HG03060 (cell line): Measurements from ENCODE around the gene BRSK1.

ENCODE experiments used
- ATAC-seq: cut with Tn5 transposase; IDR thresholded peaks from one replicate; pipeline ENCODE4 v1.9.1; 2021; ENCODE audit warnings: low read depth, moderate number of reproducible peaks; ENCODE audit not compliant: unreplicated experiment

The BRSK1 gene

DNA sequence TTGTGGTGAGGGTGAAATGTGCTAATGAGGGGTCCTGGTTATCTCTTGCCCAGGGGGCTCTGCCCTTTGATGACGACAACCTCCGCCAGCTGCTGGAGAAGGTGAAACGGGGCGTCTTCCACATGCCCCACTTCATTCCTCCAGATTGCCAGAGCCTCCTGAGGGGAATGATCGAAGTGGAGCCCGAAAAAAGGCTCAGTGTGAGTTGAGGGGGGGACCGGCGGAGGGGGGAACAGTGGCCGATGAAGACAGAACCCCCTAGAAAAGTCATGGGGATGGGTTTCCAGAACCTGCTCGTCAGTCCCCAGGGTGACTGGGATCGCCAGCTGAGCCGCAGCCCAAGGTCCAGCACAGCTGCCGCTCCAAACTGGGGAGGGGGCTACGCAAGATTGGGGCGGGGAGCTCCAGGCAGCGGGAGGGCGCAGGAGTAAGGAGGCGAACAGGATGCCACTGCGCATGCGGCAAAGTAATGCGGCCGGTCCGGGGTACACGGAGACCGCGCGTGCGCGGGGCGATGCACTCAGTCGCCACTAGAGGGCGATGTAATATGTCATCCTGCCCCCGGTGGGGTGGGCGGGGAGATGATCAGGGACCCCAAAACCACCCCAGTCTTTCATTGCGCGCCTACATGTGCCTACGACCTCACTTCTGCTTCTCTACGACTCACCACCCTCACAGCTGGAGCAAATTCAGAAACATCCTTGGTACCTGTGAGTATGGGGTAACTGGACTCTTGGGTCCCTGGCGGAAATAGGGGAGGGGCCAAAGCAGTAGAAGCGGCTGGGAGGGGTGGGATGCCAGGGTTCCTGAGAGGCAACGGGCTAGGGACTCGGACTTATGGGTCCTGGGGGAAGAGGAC, 17.9 kb downstream of the BRSK1 start:
- ATAC-seq, result peak; percentile 52

DNA sequence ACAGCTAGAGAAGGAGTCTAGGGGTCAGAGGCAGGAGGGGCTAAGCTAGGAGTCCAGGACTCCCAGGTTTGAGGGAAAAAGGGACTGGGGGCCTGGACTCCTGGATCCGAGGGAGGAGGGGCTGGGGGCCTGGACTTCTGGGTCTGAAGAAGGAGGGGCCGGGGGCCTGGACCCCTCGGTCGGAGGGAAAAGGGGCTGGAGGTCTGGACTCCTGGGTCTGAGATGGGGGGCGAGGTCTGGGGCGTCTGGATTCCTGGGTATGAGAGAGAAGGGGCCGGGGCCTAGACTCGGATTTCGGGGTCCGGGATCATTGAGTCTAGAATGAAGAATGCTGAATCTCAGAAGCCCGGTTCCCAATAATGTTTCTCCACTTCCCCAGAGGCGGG, 18.5 kb downstream of the BRSK1 start:
- no peak for ATAC-seq

DNA sequence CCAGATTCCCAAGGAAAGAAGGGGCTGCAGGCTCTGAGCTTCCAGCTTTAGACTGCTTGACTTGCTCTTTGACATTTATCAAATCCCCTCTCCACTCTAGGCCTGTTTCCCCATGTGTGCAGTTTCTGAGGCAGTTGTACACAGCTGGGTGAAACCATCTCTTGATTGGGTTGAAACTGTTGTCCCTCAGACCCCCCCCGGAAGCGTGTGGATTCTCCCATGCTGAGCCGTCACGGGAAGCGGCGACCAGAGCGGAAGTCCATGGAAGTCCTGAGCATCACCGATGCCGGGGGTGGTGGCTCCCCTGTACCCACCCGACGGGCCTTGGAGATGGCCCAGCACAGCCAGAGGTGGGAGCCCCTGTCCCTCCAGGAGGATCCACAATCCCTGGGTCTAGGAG, 19.7 kb downstream of the BRSK1 start:
- no peak for ATAC-seq

DNA sequence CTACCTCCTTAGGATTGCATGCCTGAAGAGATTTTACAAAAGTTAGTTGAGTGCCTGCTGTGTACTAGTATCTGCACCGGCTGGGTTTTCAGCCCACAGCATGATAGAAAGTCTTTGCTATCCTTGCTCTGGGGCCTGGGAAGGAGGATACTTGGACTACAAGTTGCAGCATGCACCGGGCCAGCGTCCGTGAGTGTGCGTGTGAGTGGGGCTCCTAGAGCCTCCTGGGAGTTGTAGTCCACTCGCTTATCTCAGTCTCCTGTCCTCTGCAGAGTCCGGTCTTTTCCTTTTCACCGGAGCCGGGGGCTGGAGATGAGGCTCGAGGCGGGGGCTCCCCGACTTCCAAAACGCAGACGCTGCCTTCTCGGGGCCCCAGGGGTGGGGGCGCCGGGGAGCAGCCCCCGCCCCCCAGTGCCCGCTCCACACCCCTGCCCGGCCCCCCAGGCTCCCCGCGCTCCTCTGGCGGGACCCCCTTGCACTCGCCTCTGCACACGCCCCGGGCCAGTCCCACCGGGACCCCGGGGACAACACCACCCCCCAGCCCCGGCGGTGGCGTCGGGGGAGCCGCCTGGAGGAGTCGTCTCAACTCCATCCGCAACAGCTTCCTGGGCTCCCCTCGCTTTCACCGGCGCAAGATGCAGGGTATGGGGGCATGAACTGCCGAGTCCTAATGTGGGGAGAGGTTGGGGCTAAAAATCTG, 20.6 kb downstream of the BRSK1 start:
- ATAC-seq, result no peak

DNA sequence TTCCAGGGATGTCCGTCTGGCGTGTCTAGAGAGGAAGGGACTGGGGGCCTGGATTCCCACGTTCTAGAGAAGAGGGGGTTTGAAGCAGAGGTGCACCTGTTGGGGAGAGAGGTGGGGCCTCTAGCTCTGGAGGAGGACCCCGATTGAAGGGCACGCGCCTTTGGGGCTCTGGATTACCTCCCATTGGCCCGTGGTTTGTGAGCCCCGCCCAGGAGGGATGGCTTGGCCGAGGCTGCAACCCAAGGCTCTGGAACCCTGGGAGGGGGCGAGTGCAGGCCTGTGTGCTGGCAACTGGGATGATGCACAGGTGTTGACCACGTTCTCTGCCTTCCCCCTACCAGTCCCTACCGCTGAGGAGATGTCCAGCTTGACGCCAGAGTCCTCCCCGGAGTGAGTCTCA, 21.2 kb downstream of the BRSK1 start:
- ATAC-seq, result no peak

DNA sequence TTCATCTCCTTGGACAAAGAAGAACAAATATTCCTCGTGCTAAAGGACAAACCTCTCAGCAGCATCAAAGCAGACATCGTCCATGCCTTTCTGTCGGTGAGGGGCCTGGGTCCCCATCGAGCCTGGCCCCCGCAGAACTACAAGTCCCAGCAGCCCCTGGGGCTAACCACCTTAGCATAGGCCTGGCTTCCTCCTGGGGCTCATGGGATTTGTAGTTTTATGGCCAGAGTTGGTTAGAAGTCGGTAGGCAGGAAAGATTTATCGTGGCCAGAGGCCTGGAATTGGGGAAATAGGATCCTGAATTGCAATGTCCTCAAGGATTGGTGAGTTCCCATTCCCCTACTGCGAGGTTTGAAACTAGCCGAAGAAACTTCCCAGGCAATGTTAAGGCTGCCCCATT, 21.7 kb downstream of the BRSK1 start:
- no peak for ATAC-seq

DNA sequence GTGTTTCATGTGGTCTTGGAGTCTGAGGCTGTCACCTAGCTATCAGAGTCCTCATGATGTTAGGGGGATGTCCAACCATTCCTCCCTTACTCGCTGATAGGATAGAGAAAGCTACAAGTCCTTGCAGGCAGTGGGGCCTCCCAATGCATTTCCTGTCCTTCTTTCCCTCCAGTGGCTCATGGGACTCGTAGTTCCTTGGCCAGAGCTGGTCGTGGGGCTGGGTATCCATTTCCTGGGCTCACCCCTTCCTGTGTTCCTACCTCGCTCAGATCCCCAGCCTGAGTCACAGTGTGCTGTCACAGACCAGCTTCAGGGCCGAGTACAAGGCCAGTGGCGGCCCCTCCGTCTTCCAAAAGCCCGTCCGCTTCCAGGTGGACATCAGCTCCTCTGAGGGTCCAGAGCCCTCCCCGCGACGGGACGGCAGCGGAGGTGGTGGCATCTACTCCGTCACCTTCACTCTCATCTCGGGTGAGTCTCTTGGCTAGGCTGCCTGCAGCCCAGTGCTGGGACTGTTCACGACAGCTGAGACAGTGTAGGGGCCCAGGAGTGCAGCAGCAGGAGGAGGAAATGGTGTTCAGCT, 22.3 kb downstream of the BRSK1 start:
- ATAC-seq, result no peak

DNA sequence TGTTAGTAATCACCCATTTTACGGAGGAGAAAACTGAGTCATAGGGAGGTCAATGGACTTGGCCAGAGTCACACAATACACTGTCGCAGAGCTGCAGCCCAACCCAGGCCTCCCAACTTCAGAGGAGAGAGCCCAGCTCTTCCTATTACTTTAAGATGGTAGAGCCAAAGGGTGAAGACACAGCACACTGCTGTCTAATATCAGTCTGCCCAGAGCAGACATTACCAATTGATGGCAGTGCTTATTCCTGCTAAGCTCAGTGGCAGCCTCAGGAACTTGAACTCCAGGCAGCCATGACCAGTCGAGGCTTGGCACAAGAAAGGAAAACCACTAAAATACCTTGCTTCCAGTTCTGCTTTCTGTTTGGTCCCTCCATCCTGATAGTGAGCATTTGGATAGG, 22.9 kb downstream of the BRSK1 start:
- no peak for ATAC-seq

DNA sequence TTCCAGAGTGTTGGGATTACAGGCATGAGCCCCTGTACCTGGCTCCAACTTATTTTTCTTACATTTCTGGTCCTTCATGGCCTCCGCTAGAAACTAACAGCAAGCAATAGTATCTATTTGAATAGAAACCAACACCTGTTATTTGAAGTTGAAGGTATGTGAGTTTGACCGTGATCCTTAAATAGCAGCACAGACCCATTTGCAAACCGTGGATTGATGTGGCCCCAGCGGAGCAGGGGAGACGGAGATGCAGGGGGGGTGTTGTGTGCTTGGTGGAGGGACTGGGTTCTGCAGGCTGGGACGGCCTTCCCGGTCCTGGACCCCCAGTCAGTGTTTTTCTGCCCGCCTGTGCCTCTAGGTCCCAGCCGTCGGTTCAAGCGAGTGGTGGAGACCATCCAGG, 24.5 kb downstream of the BRSK1 start:
- ATAC-seq, result no peak

DNA sequence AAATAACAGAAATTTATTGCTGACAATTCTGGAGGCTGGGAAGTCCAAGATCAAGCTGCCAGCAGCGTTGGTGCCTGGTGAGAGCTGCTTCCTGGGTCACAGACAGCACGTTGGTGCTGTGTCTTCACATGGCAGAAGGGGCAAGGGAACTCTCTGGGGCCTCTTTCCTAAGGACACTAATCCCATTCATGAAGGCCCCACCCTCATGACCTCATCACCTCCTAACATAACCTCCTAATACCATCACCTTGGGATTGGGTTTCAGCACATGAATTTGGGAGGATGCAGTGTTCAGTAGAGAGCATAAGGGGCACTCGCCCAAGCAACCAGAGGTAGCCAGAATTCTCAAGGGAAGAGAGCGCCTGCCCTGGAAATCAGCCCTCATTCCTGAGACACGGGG, 25.7 kb downstream of the BRSK1 start:
- ATAC-seq, result no peak

DNA sequence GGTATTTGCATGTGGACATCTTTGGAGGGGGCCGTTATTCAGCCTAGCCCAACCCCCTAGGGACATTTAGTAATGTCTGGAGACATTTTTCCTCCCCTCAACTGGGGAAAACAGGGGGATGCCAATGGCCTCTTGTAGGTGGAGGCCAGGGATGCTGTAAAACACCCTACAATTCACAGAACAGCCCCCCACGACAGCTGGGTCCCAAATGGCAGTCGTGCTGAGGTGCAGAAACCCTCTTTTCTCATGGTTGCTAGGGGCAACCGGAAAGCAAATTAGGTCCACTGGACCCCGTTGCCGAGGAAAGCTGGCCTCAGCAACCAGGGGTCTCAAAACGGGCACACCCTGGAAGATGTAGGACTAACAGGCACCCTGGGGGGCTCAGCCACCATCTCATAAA, 26.7 kb downstream of the BRSK1 start:
- no peak for ATAC-seq

DNA sequence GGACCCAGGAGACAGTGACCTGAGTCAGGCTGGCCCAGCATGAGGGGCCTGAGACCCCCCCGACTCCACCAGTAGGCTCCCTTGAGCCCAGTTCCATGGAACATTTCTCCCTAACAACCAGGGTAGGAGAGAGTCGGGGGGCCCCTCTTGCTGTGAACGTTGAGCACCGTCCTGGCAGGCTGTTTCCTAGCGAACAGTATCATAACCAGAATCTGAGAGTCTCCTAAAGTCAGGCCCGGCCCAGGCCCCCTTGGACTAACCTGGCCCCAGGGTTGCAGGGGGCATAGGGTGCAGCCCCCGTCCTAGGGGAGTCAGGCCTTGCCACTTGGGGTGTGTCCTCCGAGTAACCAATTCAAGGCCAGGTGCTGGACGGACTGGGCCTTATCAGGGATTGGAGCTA, 27.6 kb downstream of the BRSK1 start:
- ATAC-seq, result no peak

DNA sequence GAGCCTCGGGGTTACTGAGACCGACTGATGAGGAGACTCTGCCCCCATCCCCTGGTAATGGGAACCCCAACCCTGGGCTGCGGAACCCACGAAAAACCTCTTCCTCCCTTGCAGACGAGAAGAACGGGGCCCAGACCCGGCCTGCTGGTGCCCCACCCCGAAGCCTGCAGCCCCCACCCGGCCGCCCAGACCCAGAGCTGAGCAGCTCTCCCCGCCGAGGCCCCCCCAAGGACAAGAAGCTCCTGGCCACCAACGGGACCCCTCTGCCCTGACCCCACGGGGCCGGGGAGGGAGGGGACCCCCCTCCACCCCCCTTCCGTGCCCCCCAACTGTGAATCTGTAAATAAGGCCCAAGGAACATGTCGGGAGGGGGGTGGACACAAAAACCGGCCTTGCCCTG, 28.0 kb downstream of the BRSK1 start:
- no peak for ATAC-seq

DNA sequence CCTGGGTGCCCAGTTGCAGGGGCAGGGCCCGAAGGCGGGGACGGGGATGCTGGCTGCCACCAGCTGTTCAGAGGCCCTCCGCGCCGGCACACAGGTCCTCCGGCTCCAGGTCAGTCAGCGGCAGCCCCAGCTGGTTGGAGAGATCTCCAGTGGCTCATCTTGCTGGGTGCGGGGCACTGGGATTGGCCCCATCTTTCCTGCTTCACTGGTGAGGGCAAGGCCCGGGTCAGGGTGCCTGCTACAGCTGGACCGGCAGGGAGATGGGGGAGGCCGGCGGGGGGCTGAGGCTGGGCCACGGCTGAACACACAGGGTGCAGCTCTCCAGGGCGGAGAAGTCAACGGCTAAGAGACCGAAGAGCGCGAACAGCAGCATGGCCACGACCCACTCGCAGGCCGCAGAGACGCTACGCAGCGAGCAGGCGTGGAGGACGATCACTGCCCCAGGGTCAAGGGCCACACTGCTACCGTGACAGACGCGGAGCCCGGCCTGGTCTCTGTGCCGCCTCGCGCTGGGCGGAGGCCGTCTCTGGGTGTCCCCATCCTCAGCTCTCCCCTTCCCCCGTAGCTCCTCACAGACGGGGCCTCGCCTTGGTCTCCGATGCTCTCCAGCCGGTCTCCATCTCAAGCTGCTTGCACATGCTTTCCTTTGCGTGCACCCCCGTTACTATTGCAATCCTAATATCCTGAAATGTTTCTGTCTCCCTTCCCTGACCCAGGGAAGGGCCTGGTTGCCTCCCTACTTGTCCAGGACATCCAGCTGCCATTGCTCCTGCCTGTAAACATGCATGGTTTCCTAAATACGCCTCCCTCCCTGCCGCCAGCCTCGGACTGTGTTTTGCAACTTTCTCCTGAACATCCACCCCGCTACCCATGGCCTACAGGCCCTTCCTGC, 29.1 kb downstream of the BRSK1 start:
- ATAC-seq, result no peak

DNA sequence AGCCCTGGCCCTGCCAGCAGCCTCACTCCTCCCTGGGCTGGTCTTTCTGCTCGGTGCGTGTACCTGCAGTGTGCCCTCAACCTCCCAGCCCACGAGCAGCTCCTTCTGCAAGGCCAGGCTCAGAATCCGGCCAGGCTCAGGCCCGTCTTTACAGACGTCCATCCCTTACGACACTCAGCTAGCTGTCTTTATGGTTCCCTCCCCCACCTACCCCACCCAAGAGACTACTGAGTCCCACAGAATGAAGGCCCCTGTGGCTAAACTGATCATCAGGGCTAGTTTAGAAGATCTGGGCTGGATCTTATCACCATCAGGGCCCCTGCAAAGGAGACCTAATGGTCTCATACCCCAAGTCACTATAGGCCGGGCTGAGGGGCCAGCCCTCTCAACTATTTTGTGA, 30.6 kb downstream of the BRSK1 start:
- ATAC-seq, result no peak

DNA sequence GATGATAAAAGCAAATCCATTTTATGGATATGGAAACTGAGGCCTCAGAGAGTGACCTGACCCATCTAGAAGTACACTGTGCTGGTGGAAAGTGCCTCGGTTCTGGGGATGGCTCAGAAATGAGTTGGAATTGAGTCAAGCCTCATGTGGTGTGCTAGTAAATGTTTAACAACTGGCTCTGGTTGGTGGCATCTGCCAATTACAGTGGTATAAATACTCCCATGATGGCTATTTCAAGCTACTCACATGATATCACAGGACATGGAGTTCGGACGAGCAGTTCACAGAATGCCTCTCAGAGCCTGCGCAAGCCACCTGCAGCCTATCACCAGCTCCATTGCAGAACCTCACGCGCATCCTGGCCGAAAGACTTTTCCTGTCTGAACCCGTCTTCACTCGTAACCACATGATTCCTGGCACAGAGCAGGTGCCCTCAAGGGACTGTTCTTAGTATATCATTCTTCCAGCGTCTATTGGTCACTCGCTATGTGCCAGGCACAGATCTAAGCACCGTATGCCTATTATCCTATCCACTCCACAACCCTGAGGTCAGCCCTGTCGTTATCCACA, 32.2 kb downstream of the BRSK1 start:
- ATAC-seq, result no peak

DNA sequence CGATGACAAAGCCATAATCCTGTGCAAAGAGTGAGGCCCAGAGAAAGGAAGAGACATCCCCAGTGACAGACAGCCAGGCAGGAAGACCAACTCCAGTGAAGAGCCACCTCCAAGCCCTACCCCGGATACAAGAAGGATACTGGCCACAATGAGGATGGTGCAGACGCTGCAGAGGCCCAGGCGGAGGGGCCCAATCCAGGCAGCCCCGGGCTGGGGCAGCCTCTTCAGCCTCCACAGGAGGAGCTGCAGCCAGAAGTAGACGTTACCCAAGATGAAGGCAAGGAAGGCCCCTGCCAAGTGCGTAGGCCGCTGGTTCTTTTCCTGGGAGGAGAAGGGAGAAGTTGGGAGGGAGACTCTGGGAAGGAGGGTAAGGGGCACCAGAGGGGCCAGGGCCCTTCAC, 32.8 kb downstream of the BRSK1 start:
- no peak for ATAC-seq

DNA sequence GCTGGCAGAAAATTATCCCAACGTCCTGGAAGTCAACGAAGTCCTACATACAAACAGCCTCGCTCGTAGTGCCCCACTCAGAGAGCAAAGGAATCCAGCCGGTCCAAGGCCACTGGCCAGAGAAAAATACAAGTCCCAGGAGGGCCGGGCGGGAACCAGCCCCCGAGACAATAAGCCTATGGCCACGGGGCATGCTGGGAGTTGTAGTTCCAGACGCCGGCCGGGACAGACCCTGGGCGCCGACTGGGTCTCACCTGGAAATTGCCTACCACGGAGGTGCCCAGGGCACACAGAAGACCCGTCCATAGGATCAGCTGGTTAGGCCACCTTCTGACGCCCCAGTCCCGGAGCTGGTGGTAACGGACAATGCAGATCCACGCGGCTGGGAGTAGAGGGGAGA, 36.0 kb downstream of the BRSK1 start:
- ATAC-seq, result no peak

DNA sequence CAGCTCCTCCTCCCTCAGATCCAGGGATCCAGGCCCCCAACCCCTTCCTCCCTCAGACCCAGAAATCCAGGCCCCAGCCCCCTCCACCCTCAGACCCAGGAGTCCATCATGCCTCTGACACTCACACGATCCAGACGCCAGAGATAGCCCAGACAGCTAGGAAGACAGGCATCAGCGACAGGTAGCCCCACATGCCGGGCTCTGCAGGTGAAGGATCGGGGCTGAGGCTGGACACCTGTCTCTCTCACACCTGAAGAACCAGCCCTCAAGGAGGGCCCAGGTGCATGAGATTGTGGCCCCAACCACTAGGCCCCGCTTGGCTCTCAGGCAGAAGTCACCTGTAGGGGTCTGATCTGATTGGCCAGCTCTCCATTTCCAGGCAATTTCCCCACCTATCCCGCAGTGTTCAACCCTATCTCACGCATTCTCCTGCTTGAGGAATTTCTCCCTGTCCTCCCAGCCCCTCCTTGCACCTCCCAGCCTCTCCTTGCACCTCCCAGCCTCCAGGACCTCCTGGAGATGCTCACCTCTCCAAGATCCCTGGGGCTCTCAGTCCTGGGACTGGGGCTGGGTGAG, 37.1 kb downstream of the BRSK1 start:
- ATAC-seq, result no peak

DNA sequence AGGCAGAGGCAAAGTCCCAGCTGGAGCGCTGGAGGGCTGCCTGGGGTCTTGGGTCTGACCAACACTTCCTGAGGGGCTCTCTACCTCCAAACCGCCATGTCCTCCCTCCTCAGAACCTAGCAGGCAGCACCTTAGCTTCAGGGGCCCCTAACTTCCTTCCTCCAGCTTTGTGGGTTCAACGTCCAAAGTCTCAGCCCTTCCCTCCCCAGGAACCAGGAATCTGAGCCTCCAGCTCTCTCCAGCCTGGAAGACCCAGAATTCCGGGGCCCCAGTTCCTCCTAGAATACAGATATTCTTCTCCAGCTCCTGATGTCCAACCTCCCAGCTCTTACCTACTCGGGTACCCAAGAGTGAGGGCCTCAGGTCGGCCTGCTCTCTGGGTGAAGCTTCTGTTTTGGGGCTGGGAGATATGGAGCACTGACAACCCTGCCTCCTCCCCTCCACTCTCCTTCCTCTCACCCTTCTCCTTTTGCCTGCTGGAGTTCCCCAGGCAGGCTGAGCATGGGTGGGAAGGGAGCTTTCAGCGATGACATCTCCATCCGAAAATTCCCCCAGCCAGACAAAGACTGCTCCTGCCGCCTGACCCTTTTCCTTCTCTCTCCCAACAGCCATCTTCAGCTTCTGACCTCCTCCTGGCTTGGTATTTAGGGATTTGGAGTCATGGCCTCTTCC, 37.8 kb downstream of the BRSK1 start:
- ATAC-seq, result no peak
